Measurements from ENCODE around the gene ACOT11. TPM values are rescaled to one million over a fixed set of nuclear protein-coding genes. Genes with fewer than 3 reads are reported as not detected.

ACOT11 gene
- total RNA-seq, 1 donor from 2014 or later: 64.8 TPM

DNA sequence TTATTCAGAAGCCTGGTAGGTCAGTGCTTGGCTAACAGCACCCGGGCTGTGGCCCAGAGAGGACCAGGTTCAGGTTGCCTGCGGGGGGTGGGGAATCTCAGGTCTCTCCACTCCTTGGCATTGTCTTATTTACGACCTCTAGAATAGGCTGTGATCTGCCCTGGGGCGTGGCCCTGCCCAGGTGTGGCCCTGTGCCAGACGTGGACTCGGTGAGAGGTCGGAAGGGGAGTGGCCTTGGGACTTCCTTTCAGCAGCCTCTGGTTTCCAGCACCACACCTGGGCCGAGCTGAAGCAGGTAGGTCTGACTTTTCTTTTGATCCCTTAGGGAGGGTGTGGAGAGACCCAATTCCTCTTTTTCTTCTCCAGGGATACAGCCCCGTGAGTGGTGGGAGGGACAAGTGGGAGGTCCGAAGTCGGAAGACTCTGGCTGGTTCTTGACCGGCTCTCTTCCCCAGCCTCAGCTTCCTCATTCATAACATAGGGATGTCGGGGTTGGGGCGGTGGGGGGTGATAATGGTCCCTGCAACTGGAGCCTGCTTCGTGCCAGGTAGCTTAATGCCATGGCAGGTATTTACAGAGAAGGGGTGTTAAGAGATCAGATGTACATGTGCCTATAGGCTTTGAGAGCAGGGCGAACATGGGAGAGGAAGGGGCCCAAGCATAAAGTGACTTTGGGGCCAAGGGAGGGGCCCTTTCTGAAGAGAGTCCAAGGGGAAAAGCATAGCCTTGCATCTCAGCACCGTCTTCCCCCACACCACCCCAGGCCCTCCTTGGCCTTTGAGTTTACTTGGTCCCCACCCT lies 16.5 kb downstream of the ACOT11 start:
- no peaks in the 10 kb centered on the region for H3K9me3 ChIP-seq (replicated peaks)
- DNase-seq: no peak
- peaks cover 57% of the 10 kb centered on the region for H3K4me1 ChIP-seq
- intact Hi-C loops (cut with micrococcal nuclease): no loop called here
- peak overlapping the region; percentile 65 for H3K27ac ChIP-seq (replicated peaks)
- H3K36me3 ChIP-seq: no peaks in the 10 kb centered on the region
- no peak overlapping the region for H3K4me3 ChIP-seq
- H3K27me3 ChIP-seq (ENCODE audit: low read depth): no peaks in the 10 kb centered on the region
- TF ChIP-seq, protein P1, sequence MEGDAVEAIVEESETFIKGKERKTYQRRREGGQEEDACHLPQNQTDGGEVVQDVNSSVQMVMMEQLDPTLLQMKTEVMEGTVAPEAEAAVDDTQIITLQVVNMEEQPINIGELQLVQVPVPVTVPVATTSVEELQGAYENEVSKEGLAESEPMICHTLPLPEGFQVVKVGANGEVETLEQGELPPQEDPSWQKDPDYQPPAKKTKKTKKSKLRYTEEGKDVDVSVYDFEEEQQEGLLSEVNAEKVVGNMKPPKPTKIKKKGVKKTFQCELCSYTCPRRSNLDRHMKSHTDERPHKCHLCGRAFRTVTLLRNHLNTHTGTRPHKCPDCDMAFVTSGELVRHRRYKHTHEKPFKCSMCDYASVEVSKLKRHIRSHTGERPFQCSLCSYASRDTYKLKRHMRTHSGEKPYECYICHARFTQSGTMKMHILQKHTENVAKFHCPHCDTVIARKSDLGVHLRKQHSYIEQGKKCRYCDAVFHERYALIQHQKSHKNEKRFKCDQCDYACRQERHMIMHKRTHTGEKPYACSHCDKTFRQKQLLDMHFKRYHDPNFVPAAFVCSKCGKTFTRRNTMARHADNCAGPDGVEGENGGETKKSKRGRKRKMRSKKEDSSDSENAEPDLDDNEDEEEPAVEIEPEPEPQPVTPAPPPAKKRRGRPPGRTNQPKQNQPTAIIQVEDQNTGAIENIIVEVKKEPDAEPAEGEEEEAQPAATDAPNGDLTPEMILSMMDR (IDR thresholded peaks at IDR 0.05; ENCODE audit: borderline replicate concordance): no peak

DNA sequence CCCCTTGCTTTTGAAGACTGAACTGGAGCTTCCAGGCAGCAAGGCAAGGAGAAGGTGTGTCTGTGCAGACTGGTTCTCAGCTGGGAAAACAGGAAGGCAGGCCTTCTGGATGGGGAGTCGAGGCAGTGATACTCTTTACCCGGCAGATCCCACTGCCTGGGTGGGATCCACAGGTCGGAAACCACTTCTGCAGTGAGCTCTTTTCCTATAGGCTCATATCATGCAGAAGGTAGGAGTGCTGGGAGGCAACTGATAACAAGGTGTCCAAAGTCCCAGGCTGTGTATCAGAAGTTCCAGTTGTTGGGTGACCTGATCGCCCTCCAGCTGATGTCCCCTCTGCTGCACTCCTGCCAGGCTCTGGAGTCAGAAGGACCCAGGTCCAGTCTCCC lies 17.1 kb downstream of the ACOT11 start:
- TF ChIP-seq, protein P1 (IDR thresholded peaks at IDR 0.05; ENCODE audit: borderline replicate concordance): no peak
- Histone ChIP-seq H3K36me3 (no peaks in the 10 kb centered on the region), H3K27ac (replicated peaks) (peak overlapping the region; percentile 65), H3K9me3 (replicated peaks) (no peaks in the 10 kb centered on the region), H3K4me3 (no peak overlapping the region), H3K27me3 (ENCODE audit: low read depth) (no peaks in the 10 kb centered on the region), H3K4me1 (peaks cover 57% of the 10 kb centered on the region)
- peak; percentile 8 for DNase-seq
- intact Hi-C loops (cut with micrococcal nuclease): no loop called here

DNA sequence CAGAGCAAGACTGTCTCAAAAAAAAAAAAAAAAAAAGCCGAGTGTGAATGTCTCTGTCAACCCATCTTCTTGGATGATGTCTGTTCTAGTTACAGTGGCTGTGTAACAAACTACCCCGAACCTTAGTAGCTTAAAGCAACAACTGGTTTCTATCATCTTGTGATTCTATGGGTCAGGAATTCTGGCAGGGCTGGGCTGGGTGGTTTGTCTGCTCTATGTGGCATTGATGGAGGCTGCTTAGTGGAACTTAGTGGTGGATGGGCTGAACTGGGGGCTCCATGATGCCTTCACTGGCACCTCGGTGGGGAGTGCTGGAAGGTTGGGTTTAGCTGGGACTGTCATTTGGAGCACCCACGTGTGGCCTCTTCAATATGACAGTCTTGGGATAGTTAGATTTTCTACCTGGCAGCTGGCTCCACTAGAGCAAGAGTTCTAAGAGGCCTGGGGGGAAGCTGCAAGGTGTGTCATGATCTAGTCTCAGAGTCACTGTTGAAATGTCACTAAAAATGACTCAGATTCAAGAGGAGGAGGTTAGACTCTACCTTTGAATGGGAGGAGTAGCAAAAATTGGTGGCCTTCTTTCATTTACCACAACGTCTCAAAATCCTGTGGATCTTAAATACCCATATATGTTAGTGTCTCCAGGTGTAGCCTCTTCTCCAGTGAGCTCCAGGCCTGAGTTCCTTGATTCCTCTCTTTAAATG lies 18.6 kb downstream of the ACOT11 start:
- intact Hi-C loops (cut with micrococcal nuclease): no loop called here

DNA sequence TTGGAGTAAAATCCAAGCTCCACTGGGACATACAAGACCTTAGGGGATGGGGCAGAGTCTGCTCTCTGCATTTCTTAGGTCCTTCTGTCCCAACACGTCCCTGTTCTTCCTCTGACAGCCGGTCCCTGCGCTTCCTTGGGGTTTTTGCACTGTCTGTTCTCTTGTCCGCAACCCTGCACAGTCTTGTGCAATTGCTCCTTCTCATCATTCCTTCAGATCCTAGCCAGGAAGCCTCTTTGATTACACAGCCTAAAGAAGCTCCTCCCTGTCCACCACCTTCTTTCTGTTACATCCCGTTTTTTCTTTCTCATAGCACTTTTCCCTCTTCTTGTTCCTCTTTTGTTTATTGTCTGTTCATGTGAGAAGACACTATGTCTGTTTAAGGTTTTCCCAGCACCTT lies 19.9 kb downstream of the ACOT11 start:
- H3K9me3 ChIP-seq (replicated peaks): no peaks in the 10 kb centered on the region
- H3K27me3 ChIP-seq (ENCODE audit: low read depth): no peaks in the 10 kb centered on the region
- peak; percentile 18 for DNase-seq
- intact Hi-C loops (cut with micrococcal nuclease): no loop called here
- H3K4me3 ChIP-seq: no peak overlapping the region
- H3K4me1 ChIP-seq: peaks cover 77% of the 10 kb centered on the region
- peak overlapping the region; percentile 89 for H3K27ac ChIP-seq (replicated peaks)
- TF ChIP-seq, protein P1 (IDR thresholded peaks at IDR 0.05; ENCODE audit: borderline replicate concordance): no peak
- no peaks in the 10 kb centered on the region for H3K36me3 ChIP-seq

More for the DNA sequence above, 18.6 kb downstream of the ACOT11 start:
- Histone ChIP-seq H3K9me3 (replicated peaks) (no peaks in the 10 kb centered on the region), H3K36me3 (no peaks in the 10 kb centered on the region), H3K27me3 (ENCODE audit: low read depth) (no peaks in the 10 kb centered on the region), H3K4me3 (no peak overlapping the region), H3K27ac (replicated peaks) (peak overlapping the region; percentile 89), H3K4me1 (peaks cover 63% of the 10 kb centered on the region)
- TF ChIP-seq, protein P1 (IDR thresholded peaks at IDR 0.05; ENCODE audit: borderline replicate concordance): no peak
- DNase-seq: peak; percentile 7

DNA sequence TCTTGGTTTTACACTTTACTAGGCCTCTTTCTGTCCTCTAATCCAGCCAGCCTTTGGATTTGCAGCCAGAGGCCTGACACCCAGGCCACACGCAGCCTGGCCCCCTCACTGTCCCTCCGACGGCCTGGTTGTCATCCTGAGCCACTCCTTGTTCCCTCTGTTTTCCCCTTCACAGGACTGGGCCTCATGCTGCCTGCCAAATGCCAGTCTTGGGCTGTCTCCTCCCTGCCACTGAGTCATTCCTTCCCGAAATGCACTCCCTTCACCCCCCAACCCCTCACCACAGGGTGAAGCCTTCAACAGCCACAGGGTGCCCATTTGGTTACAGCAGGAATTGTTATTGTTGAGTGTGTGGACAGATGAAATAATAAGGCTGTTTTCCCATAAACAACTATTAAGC lies 21.3 kb downstream of the ACOT11 start:
- TF ChIP-seq, protein P1 (IDR thresholded peaks at IDR 0.05; ENCODE audit: borderline replicate concordance): no peak
- H3K9me3 ChIP-seq (replicated peaks): no peaks in the 10 kb centered on the region
- no peaks in the 10 kb centered on the region for H3K27me3 ChIP-seq (ENCODE audit: low read depth)
- H3K27ac ChIP-seq (replicated peaks): peak overlapping the region; percentile 89
- intact Hi-C loops (cut with micrococcal nuclease): no loop called here
- H3K36me3 ChIP-seq: no peaks in the 10 kb centered on the region
- peaks cover 77% of the 10 kb centered on the region for H3K4me1 ChIP-seq
- H3K4me3 ChIP-seq: no peak overlapping the region
- DNase-seq: no peak
